Suprapubic skin (tissue), 4 donors: Measurements from ENCODE around the gene SYT14. TPM values are rescaled to one million over a fixed set of nuclear protein-coding genes. Genes with fewer than 3 reads are reported as not detected.

Source experiments
- DNase-seq, 2 donors: peaks; one replicate each; pipeline ENCODE4 v3.0.0-alpha.2; 2019; ENCODE audit warnings: low spot score in 2 of 2
- H3K27ac ChIP-seq: fragments of 200-600 bp; sonication (generic); one replicate; pipeline ENCODE4 v1.5.1; 2019
- H3K27me3 ChIP-seq: fragments of 200-600 bp; sonication (generic); one replicate; pipeline ENCODE4 v1.5.1; 2019
- H3K36me3 ChIP-seq: fragments of 200-600 bp; sonication (generic); one replicate; pipeline ENCODE4 v1.5.1; 2019
- H3K4me1 ChIP-seq: fragments of 200-600 bp; sonication (generic); one replicate; pipeline ENCODE4 v1.5.1; 2019
- H3K4me3 ChIP-seq: fragments of 200-600 bp; sonication (generic); one replicate; pipeline ENCODE4 v1.5.1; 2019; ENCODE audit warnings: mild to moderate bottlenecking
- H3K9me3 ChIP-seq: fragments of 200-600 bp; sonication (generic); one replicate; pipeline ENCODE4 v1.5.1; 2019
- EP300 ChIP-seq: sonication (generic); formaldehyde crosslinking; IDR thresholded peaks from one replicate; pipeline ENCODE4 v1.6.1; 2017; ENCODE audit warnings: antibody characterized with exemption
- POLR2A ChIP-seq, 2 donors: fragments of 450-650 bp; IDR thresholded peaks; one replicate each; pipeline ENCODE4 v1.6.1; 2017; ENCODE audit warnings: antibody characterized with exemption in 2 of 2, mild to moderate bottlenecking in 2 of 2, moderate library complexity in 2 of 2
- POLR2AphosphoS5 ChIP-seq, 3 donors: sonication (generic); formaldehyde crosslinking; IDR thresholded peaks; one replicate each; pipeline ENCODE4 v1.6.1; 2017; ENCODE audit warnings: antibody characterized with exemption in 3 of 3
- WGBS: methylation state at CpG from one replicate; pipeline ENCODE4 v1.1.5; 2018; 5-methylcytosine and 5-hydroxymethylcytosine counted together
- total RNA-seq, 4 donors: library from RNA; depleted of rRNA; stranded (reverse); fragments of >200 nt; gene quantifications; one replicate each; pipeline ENCODE4 v1.1.0, GENCODE V29; 2016
- TF ChIP-seq, protein P1 (sequence below), 2 donors: fragments of 200-600 bp in 1 of 2; fragments of 450-650 bp in 1 of 2; sonication (generic) in 1 of 2; IDR thresholded peaks; one replicate each; pipeline ENCODE4 v1.5.1; 2016 to 2019; ENCODE audit warnings: antibody characterized with exemption in 2 of 2, mild to moderate bottlenecking in 1 of 2, moderate library complexity in 1 of 2

SYT14 gene
- total RNA-seq, 4 donors from 2014 or later, result 0.26 TPM; not detected in 3

- H3K9me3 ChIP-seq, result no peaks in the 10 kb centered on the region
Measured at GRCh38 chr1:210213335-210213734, 275.3 kb downstream of the SYT14 start.

DNA sequence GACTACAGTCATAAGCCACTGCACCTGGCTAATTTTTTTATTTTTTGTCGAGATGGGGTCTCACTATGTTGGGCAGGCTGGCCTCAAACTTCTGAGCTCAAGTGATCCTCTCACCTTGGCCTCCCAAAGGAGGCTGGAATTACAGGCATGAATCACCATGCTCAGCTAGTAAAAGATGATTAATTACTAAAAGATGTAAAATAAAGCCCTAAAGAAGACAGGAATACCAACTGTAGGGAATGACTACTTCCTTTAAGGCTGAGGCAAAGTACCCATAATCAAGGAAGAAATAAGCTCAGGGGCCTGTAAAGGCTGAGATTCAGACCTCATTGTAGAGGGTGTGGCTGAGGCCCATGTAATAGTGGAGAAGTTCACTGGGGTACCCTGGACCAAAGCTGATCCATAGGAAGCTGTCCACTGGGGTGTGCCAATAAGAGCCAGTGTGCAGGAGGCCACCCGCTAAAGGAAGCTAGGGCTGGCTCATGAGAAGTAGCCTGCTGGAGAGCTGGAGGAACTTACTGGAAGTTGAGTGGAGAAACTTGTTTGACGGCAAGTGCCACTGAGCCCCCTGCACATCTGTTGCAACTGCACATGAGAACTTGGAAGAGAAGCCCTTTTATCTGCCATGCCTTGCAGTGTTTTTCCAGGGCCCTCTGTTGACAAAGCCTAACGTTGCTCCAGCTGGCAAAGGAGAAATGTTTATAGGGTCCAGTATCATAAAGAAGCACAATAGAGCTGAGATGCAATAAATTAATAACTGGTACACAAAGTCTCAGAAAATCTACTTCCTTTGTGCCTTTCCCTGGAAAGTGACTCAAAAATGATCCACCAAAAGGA is 276.8 kb downstream of the SYT14 start:
- Histone ChIP-seq H3K27me3 (no peaks in the 10 kb centered on the region), H3K4me1 (no peaks in the 10 kb centered on the region), H3K27ac (no peak overlapping the region), H3K36me3 (no peaks in the 10 kb centered on the region), H3K9me3 (no peaks in the 10 kb centered on the region), H3K4me3 (no peak overlapping the region)
- TF ChIP-seq POLR2A (IDR thresholded peaks at IDR 0.05), result no peak
- WGBS, result 76% methylated on average over 4 of the region's 4 CpGs
- no peak for DNase-seq

More at GRCh38 chr1:210213335-210213734, 275.3 kb downstream of the SYT14 start:
- Histone ChIP-seq H3K27me3 (no peaks in the 10 kb centered on the region), H3K27ac (no peak overlapping the region), H3K36me3 (no peaks in the 10 kb centered on the region), H3K4me3 (no peak overlapping the region), H3K4me1 (no peaks in the 10 kb centered on the region)
- TF ChIP-seq POLR2A (IDR thresholded peaks at IDR 0.05), result no peak
- no peak for TF ChIP-seq EP300
- TF ChIP-seq POLR2AphosphoS5 (IDR thresholded peaks at IDR 0.05), result no peak
- TF ChIP-seq, protein P1, sequence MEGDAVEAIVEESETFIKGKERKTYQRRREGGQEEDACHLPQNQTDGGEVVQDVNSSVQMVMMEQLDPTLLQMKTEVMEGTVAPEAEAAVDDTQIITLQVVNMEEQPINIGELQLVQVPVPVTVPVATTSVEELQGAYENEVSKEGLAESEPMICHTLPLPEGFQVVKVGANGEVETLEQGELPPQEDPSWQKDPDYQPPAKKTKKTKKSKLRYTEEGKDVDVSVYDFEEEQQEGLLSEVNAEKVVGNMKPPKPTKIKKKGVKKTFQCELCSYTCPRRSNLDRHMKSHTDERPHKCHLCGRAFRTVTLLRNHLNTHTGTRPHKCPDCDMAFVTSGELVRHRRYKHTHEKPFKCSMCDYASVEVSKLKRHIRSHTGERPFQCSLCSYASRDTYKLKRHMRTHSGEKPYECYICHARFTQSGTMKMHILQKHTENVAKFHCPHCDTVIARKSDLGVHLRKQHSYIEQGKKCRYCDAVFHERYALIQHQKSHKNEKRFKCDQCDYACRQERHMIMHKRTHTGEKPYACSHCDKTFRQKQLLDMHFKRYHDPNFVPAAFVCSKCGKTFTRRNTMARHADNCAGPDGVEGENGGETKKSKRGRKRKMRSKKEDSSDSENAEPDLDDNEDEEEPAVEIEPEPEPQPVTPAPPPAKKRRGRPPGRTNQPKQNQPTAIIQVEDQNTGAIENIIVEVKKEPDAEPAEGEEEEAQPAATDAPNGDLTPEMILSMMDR (IDR thresholded peaks at IDR 0.05), result no peak
- DNase-seq, result no peak
- WGBS, result 72% methylated on average over 8 of the region's 8 CpGs

DNA sequence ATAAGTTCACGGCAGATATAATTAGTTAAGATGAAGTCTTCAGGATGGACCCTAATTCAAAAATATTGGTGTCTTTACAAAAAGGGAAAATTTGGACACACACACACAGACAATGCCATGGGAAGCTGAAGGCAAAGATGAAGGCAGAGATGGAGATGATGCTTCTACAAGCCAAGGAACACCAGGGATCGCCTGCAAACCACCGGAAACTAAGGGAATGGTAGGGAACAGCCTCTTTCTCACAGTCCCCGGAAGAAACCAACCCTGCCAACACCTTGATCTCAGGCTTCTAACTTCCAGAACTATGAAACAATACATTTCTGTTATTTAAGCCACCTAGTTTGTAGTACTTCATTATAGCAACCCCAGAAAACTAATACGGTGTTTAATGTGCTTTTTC is 279.5 kb downstream of the SYT14 start:
- Histone ChIP-seq H3K36me3 (no peaks in the 10 kb centered on the region), H3K9me3 (no peaks in the 10 kb centered on the region), H3K4me3 (no peak overlapping the region), H3K27me3 (no peaks in the 10 kb centered on the region), H3K4me1 (peaks cover under 1% of the 10 kb centered on the region), H3K27ac (no peak overlapping the region)
- no peak for DNase-seq
- TF ChIP-seq POLR2AphosphoS5 (IDR thresholded peaks at IDR 0.05), result no peak
- 94% methylated on average over 5 of the region's 5 CpGs for WGBS

DNA sequence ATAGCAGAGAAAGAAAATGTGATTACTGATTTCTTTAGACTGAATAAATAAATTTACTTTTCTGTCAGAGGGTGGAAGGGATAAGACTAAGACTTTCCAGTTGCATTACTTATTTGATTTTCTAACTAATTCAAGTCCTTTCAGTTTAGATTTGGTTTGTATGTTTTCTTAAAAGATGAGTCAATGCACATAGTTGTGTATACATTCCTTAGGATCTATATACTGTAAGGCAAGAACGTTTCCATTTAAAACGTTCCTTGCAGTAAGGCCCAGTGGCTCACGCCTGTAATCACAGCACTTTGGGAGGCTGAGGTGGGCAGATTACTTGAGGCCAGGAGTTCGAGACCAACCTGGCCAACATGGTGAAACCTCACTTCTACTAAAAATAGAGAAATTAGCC is 280.0 kb downstream of the SYT14 start:
- no peaks in the 10 kb centered on the region for H3K27me3 ChIP-seq
- WGBS, result 86% methylated on average over 4 of the region's 4 CpGs

More for the DNA sequence above, 280.0 kb downstream of the SYT14 start:
- TF ChIP-seq EP300 (no peak), POLR2AphosphoS5 (IDR thresholded peaks at IDR 0.05) (no peak), POLR2A (IDR thresholded peaks at IDR 0.05) (no peak)
- TF ChIP-seq, protein P1 (IDR thresholded peaks at IDR 0.05), result no peak
- H3K36me3 ChIP-seq, result no peaks in the 10 kb centered on the region
- no peak overlapping the region for H3K4me3 ChIP-seq
- H3K4me1 ChIP-seq, result peaks cover 6% of the 10 kb centered on the region
- no peak for DNase-seq
- H3K9me3 ChIP-seq, result no peaks in the 10 kb centered on the region
- no peak overlapping the region for H3K27ac ChIP-seq

Other genes with a start within 250 kb of the SYT14 start
- gene HSD11B1, start 233.4 kb upstream of the SYT14 start, total RNA-seq, result 10 to 100 TPM; 26.2 to 88.5 (median 52.0) TPM
- gene TRAF3IP3, start 182.2 kb upstream of the SYT14 start, total RNA-seq, result 1 to 10 TPM in 3 of 4 donors, not detected in 1; 1.6 to 3.1 (median 2.0) TPM
- gene C1orf74, start 153.7 kb upstream of the SYT14 start, total RNA-seq, result 10 to 100 TPM; 10.1 to 18.1 (median 15.1) TPM
- gene IRF6, start 132.1 kb upstream of the SYT14 start, total RNA-seq, result 100 to 1,000 TPM; 195 to 235 (median 227) TPM
- gene UTP25, start 110.2 kb upstream of the SYT14 start, total RNA-seq, result 10 to 100 TPM in 3 of 4 donors, 1 to 10 TPM in 1; 9.6 to 17.9 (median 11.6) TPM